ENCODE measurements around the gene OSMR. TPM values are rescaled to one million over a fixed set of nuclear protein-coding genes. Genes with fewer than 3 reads are reported as not detected.

OSMR gene
- polyA plus RNA-seq, 2 of the 4 experiments (the other 2 are of a cell fraction) = 58.5 to 92.4 TPM

GRCh38 chr5:38896760-38897159 lies 50.9 kb downstream of the OSMR start:
- no peak for DNase-seq (ENCODE audit: low read depth in 1 of 2, low spot score in 1 of 2)
- no peak for FAIRE-seq
- Histone ChIP-seq H3K4me1 (no peaks in the 10 kb centered on the region), H3K27ac (no peak overlapping the region), H3K9me3 (peaks cover 28% of the 10 kb centered on the region), H3K4me2 (no peak overlapping the region), H3K4me3 (no peak overlapping the region)
- no peak for TF ChIP-seq MAZ (IDR thresholded peaks at IDR 0.05; ENCODE audit: borderline replicate concordance, low read depth, low read length)
- 75% methylated on average over 3 of the region's 3 CpGs for WGBS (ENCODE audit: missing lambda C conversion rate)
- CTCF ChIA-PET = no interaction called here
- ATAC-seq = no peak
- POLR2A ChIA-PET = no interaction called here

GRCh38 chr5:38899936-38900335 lies 54.1 kb downstream of the OSMR start:
- H3K4me2 ChIP-seq = no peak overlapping the region
- no peaks in the 10 kb centered on the region for H3K4me1 ChIP-seq
- ChIA-PET POLR2A (no interaction called here), CTCF (interaction anchor here (0.6 kb wide), 1 partner anchor 82 kb away, joined by 3 read pairs; no protein-coding TSS in a partner anchor)
- DNase-seq (ENCODE audit: low read depth in 1 of 2, low spot score in 1 of 2) (no peak), ATAC-seq (peak; percentile 22 to 40; a peak in 2 of 6 replicates), FAIRE-seq (no peak)
- peaks cover 12% of the 10 kb centered on the region; the same call in 2 of the 3 replicates for H3K9me3 ChIP-seq
- H3K4me3 ChIP-seq = no peak overlapping the region
- no peak overlapping the region for H3K27ac ChIP-seq
- TF ChIP-seq KDM1A (IDR thresholded peaks at IDR 0.05; ENCODE audit: low read depth) = no peak
- no peak for TF ChIP-seq NR3C1 (IDR thresholded peaks at IDR 0.05)
- no peak for TF ChIP-seq SREBF2 (IDR thresholded peaks at IDR 0.05)
- no peak for TF ChIP-seq E2F6 (IDR thresholded peaks at IDR 0.05; ENCODE audit: borderline replicate concordance, low read depth)
- TF ChIP-seq CBX2 (IDR thresholded peaks at IDR 0.05; ENCODE audit: borderline replicate concordance, low read depth) = no peak
- 93% methylated on average over 5 of the region's 5 CpGs for whole genome bisulfite sequencing (ENCODE audit: missing lambda C conversion rate)

GRCh38 chr5:38905516-38905915 lies 59.7 kb downstream of the OSMR start:
- no peak overlapping the region for H3K4me3 ChIP-seq
- TF ChIP-seq RAD21 (conservative IDR thresholded peaks at IDR 0.05 in 1 of 2, IDR thresholded peaks at IDR 0.05 in 1 of 2) = no peak
- TF ChIP-seq BCL3 (IDR thresholded peaks at IDR 0.05) = no peak
- TF ChIP-seq HOXB13 (CRISPR knock-in tag; IDR thresholded peaks at IDR 0.05; ENCODE audit: low read depth) = no peak
- no peak for TF ChIP-seq PBX3 (IDR thresholded peaks at IDR 0.05)
- TF ChIP-seq MAZ (IDR thresholded peaks at IDR 0.05; ENCODE audit: borderline replicate concordance, low read depth, low read length) = no peak
- TF ChIP-seq GATA3 (IDR thresholded peaks at IDR 0.05; ENCODE audit: borderline replicate concordance) = no peak
- TF ChIP-seq RFX5 (IDR thresholded peaks at IDR 0.05) = no peak
- no peak for TF ChIP-seq MAFK (IDR thresholded peaks at IDR 0.05; ENCODE audit: partially characterized antibody)
- TF ChIP-seq JUNB (IDR thresholded peaks at IDR 0.05) = no peak
- no peak for TF ChIP-seq ZSCAN20 (CRISPR knock-in tag; IDR thresholded peaks at IDR 0.05)
- DNase-seq (ENCODE audit: low read depth in 1 of 2, low spot score in 1 of 2) = no peak
- H3K9me3 ChIP-seq = peaks cover 20% of the 10 kb centered on the region
- FAIRE-seq = no peak
- H3K27ac ChIP-seq = no peak overlapping the region
- ChIA-PET POLR2A (no interaction called here), CTCF (interaction anchor here (1.1 kb wide), 1 partner anchor 697 kb away, joined by 3 read pairs; no protein-coding TSS in a partner anchor)
- H3K4me2 ChIP-seq = no peak overlapping the region
- ATAC-seq = no peak
- 97% methylated on average over 4 of the region's 4 CpGs for WGBS (ENCODE audit: missing lambda C conversion rate)
- H3K4me1 ChIP-seq = no peaks in the 10 kb centered on the region

- Histone ChIP-seq H3K4me3 (no peak overlapping the region), H3K4me1 (no peaks in the 10 kb centered on the region), H3K27ac (no peak overlapping the region), H3K9me3 (peaks cover 27% of the 10 kb centered on the region), H3K4me2 (no peak overlapping the region)
- no peak for ATAC-seq
- TF ChIP-seq FOSB (CRISPR knock-in tag; IDR thresholded peaks at IDR 0.05) (no peak), MAFK (IDR thresholded peaks at IDR 0.05; ENCODE audit: partially characterized antibody) (peak; percentile 90), ZSCAN20 (CRISPR knock-in tag; IDR thresholded peaks at IDR 0.05) (no peak)
- ChIA-PET CTCF (interaction anchor here (1.3 kb wide), 1 partner anchor 16 kb away, joined by 7 read pairs; no protein-coding TSS in a partner anchor), POLR2A (no interaction called here)
- no peak for DNase-seq (ENCODE audit: low read depth in 1 of 2, low spot score in 1 of 2)
- no peak for FAIRE-seq
Measured at GRCh38 chr5:38906503-38906902, 60.7 kb downstream of the OSMR start.

Measured in A549 (cell line).